Measurements from ENCODE around the gene POLR2E. TPM values are rescaled to one million over a fixed set of nuclear protein-coding genes. Genes with fewer than 3 reads are reported as not detected.

The POLR2E gene
- total RNA-seq, 1 donor from 2014 or later = 39.1 TPM

- Histone ChIP-seq H3K4me1 (ENCODE audit: control insufficient read depth in 3 of 3, insufficient read depth in 3 of 3, low read length in 3 of 3) (no peaks in the 10 kb centered on the region), H3K27ac (ENCODE audit: low read depth, low read length) (no peak overlapping the region), H3K36me3 (ENCODE audit: control insufficient read depth in 3 of 3, insufficient read depth in 3 of 3, low read length in 3 of 3) (peaks cover 23 to 58% (median 38%) of the 10 kb centered on the region in 3 donors), H3K27me3 (ENCODE audit: control insufficient read depth in 3 of 3, insufficient read depth in 3 of 3, low read length in 3 of 3) (no peaks in the 10 kb centered on the region), H3K9me3 (ENCODE audit: control insufficient read depth in 3 of 3, low read length in 3 of 3) (peaks cover 9 to 33% (median 26%) of the 10 kb centered on the region in 3 donors), H3K9ac (ENCODE audit: low read depth in 1 of 3, low read length in 3 of 3) (no peak overlapping the region), H3K4me3 (ENCODE audit: low read length in 3 of 3) (peak overlapping the region in 2 of 3 donors; percentile 24 to 49)
Observed at GRCh38 chr19:1057176-1057855, 37.9 kb downstream of the POLR2E start.

GRCh38 chr19:1055886-1056620, 39.1 kb downstream of the POLR2E start:
- H3K9ac ChIP-seq (ENCODE audit: low read depth in 1 of 3, low read length in 3 of 3) = no peak overlapping the region
- H3K4me3 ChIP-seq (ENCODE audit: low read length in 3 of 3) = peak overlapping the region in 1 of 3 donors; percentile 3
- no peak overlapping the region for H3K27ac ChIP-seq (ENCODE audit: low read depth, low read length)
- H3K27me3 ChIP-seq (ENCODE audit: control insufficient read depth in 3 of 3, insufficient read depth in 3 of 3, low read length in 3 of 3) = no peaks in the 10 kb centered on the region
- peaks cover 9 to 33% (median 26%) of the 10 kb centered on the region in 3 donors for H3K9me3 ChIP-seq (ENCODE audit: control insufficient read depth in 3 of 3, low read length in 3 of 3)
- H3K4me1 ChIP-seq (ENCODE audit: control insufficient read depth in 3 of 3, insufficient read depth in 3 of 3, low read length in 3 of 3) = no peaks in the 10 kb centered on the region
- peaks cover 26 to 58% (median 38%) of the 10 kb centered on the region in 3 donors for H3K36me3 ChIP-seq (ENCODE audit: control insufficient read depth in 3 of 3, insufficient read depth in 3 of 3, low read length in 3 of 3)

GRCh38 chr19:1055028-1055425, 40.1 kb downstream of the POLR2E start:
- H3K4me1 ChIP-seq (ENCODE audit: control insufficient read depth in 3 of 3, insufficient read depth in 3 of 3, low read length in 3 of 3) = no peaks in the 10 kb centered on the region
- peaks cover 9 to 33% (median 26%) of the 10 kb centered on the region in 3 donors for H3K9me3 ChIP-seq (ENCODE audit: control insufficient read depth in 3 of 3, low read length in 3 of 3)
- H3K36me3 ChIP-seq (ENCODE audit: control insufficient read depth in 3 of 3, insufficient read depth in 3 of 3, low read length in 3 of 3) = peaks cover 26 to 58% (median 38%) of the 10 kb centered on the region in 3 donors
- H3K27ac ChIP-seq (ENCODE audit: low read depth, low read length) = no peak overlapping the region
- H3K9ac ChIP-seq (ENCODE audit: low read depth in 1 of 3, low read length in 3 of 3) = no peak overlapping the region
- H3K4me3 ChIP-seq (ENCODE audit: low read length in 3 of 3) = no peak overlapping the region
- no peaks in the 10 kb centered on the region for H3K27me3 ChIP-seq (ENCODE audit: control insufficient read depth in 3 of 3, insufficient read depth in 3 of 3, low read length in 3 of 3)

GRCh38 chr19:1054102-1055027, 40.8 kb downstream of the POLR2E start:
- no peak overlapping the region for H3K27ac ChIP-seq (ENCODE audit: low read depth, low read length)
- H3K4me1 ChIP-seq (ENCODE audit: control insufficient read depth in 3 of 3, insufficient read depth in 3 of 3, low read length in 3 of 3) = no peaks in the 10 kb centered on the region
- no peak overlapping the region for H3K4me3 ChIP-seq (ENCODE audit: low read length in 3 of 3)
- H3K9ac ChIP-seq (ENCODE audit: low read depth in 1 of 3, low read length in 3 of 3) = no peak overlapping the region
- peaks cover 9 to 33% (median 23%) of the 10 kb centered on the region in 3 donors for H3K9me3 ChIP-seq (ENCODE audit: control insufficient read depth in 3 of 3, low read length in 3 of 3)
- H3K36me3 ChIP-seq (ENCODE audit: control insufficient read depth in 3 of 3, insufficient read depth in 3 of 3, low read length in 3 of 3) = peaks cover 24 to 58% (median 38%) of the 10 kb centered on the region in 3 donors
- no peaks in the 10 kb centered on the region for H3K27me3 ChIP-seq (ENCODE audit: control insufficient read depth in 3 of 3, insufficient read depth in 3 of 3, low read length in 3 of 3)

- Histone ChIP-seq H3K4me1 (ENCODE audit: control insufficient read depth in 3 of 3, insufficient read depth in 3 of 3, low read length in 3 of 3) (no peaks in the 10 kb centered on the region), H3K4me3 (ENCODE audit: low read length in 3 of 3) (no peak overlapping the region), H3K27ac (ENCODE audit: low read depth, low read length) (no peak overlapping the region), H3K9ac (ENCODE audit: low read depth in 1 of 3, low read length in 3 of 3) (no peak overlapping the region), H3K9me3 (ENCODE audit: control insufficient read depth in 3 of 3, low read length in 3 of 3) (peaks cover 9 to 27% (median 18%) of the 10 kb centered on the region in 3 donors), H3K36me3 (ENCODE audit: control insufficient read depth in 3 of 3, insufficient read depth in 3 of 3, low read length in 3 of 3) (peaks cover 20 to 53% (median 33%) of the 10 kb centered on the region in 3 donors), H3K27me3 (ENCODE audit: control insufficient read depth in 3 of 3, insufficient read depth in 3 of 3, low read length in 3 of 3) (no peaks in the 10 kb centered on the region)
Observed at GRCh38 chr19:1053176-1054101, 41.7 kb downstream of the POLR2E start.

- Histone ChIP-seq H3K9ac (ENCODE audit: low read depth in 1 of 3, low read length in 3 of 3) (no peak overlapping the region), H3K9me3 (ENCODE audit: control insufficient read depth in 3 of 3, low read length in 3 of 3) (peaks cover 4 to 19% (median 10%) of the 10 kb centered on the region in 3 donors), H3K4me1 (ENCODE audit: control insufficient read depth in 3 of 3, insufficient read depth in 3 of 3, low read length in 3 of 3) (no peaks in the 10 kb centered on the region), H3K36me3 (ENCODE audit: control insufficient read depth in 3 of 3, insufficient read depth in 3 of 3, low read length in 3 of 3) (peaks cover 18 to 44% (median 25%) of the 10 kb centered on the region in 3 donors), H3K27ac (ENCODE audit: low read depth, low read length) (no peak overlapping the region), H3K27me3 (ENCODE audit: control insufficient read depth in 3 of 3, insufficient read depth in 3 of 3, low read length in 3 of 3) (no peaks in the 10 kb centered on the region), H3K4me3 (ENCODE audit: low read length in 3 of 3) (no peak overlapping the region)
Observed at GRCh38 chr19:1052349-1052975, 42.7 kb downstream of the POLR2E start.

GRCh38 chr19:1051791-1052190, 43.4 kb downstream of the POLR2E start:
- H3K36me3 ChIP-seq (ENCODE audit: control insufficient read depth in 3 of 3, insufficient read depth in 3 of 3, low read length in 3 of 3) = peaks cover 14 to 45% (median 23%) of the 10 kb centered on the region in 3 donors
- no peak overlapping the region for H3K9ac ChIP-seq (ENCODE audit: low read depth in 1 of 3, low read length in 3 of 3)
- H3K27me3 ChIP-seq (ENCODE audit: control insufficient read depth in 3 of 3, insufficient read depth in 3 of 3, low read length in 3 of 3) = no peaks in the 10 kb centered on the region
- H3K4me3 ChIP-seq (ENCODE audit: low read length in 3 of 3) = no peak overlapping the region
- H3K4me1 ChIP-seq (ENCODE audit: control insufficient read depth in 3 of 3, insufficient read depth in 3 of 3, low read length in 3 of 3) = no peaks in the 10 kb centered on the region
- H3K27ac ChIP-seq (ENCODE audit: low read depth, low read length) = no peak overlapping the region
- H3K9me3 ChIP-seq (ENCODE audit: control insufficient read depth in 3 of 3, low read length in 3 of 3) = peaks cover 0 to 12% (median 3%) of the 10 kb centered on the region in 3 donors

GRCh38 chr19:1050989-1051788, 44.0 kb downstream of the POLR2E start:
- peaks cover 0 to 6% (median 0%) of the 10 kb centered on the region in 3 donors for H3K9me3 ChIP-seq (ENCODE audit: control insufficient read depth in 3 of 3, low read length in 3 of 3)
- no peak overlapping the region for H3K9ac ChIP-seq (ENCODE audit: low read depth in 1 of 3, low read length in 3 of 3)
- no peaks in the 10 kb centered on the region for H3K4me1 ChIP-seq (ENCODE audit: control insufficient read depth in 3 of 3, insufficient read depth in 3 of 3, low read length in 3 of 3)
- H3K4me3 ChIP-seq (ENCODE audit: low read length in 3 of 3) = no peak overlapping the region
- no peaks in the 10 kb centered on the region for H3K27me3 ChIP-seq (ENCODE audit: control insufficient read depth in 3 of 3, insufficient read depth in 3 of 3, low read length in 3 of 3)
- peaks cover 8 to 41% (median 18%) of the 10 kb centered on the region in 3 donors for H3K36me3 ChIP-seq (ENCODE audit: control insufficient read depth in 3 of 3, insufficient read depth in 3 of 3, low read length in 3 of 3)
- H3K27ac ChIP-seq (ENCODE audit: low read depth, low read length) = no peak overlapping the region
